Osteoblast (primary cell): ENCODE measurements around the gene NCAPG. TPM values are rescaled to one million over a fixed set of nuclear protein-coding genes. Genes with fewer than 3 reads are reported as not detected.
A peak's percentile ranks its signal among the peaks of the same experiment; 100 is the strongest.

ENCODE experiments used
- DNase-seq: peaks from one replicate; pipeline ENCODE4 v3.0.0; 2011; ENCODE audit warnings: low spot score, mixed read lengths; ENCODE audit not compliant: insufficient read length; ENCODE audit errors: missing footprints
- H2AFZ ChIP-seq: 2 replicates; pipeline ENCODE4 v1.6.0; 2011; ENCODE audit warnings: mild to moderate bottlenecking, low read length
- H3K27ac ChIP-seq: 2 replicates; pipeline ENCODE4 v1.5.1; 2011; ENCODE audit warnings: mild to moderate bottlenecking, low read depth, low read length, moderate library complexity
- H3K27me3 ChIP-seq: 2 replicates; pipeline ENCODE4 v1.6.0; 2012; ENCODE audit warnings: mild to moderate bottlenecking, control low read depth, inconsistent platforms, low read length, moderate library complexity; ENCODE audit not compliant: insufficient read depth
- H3K36me3 ChIP-seq: 2 replicates; pipeline ENCODE4 v1.5.1; 2011; ENCODE audit warnings: mild to moderate bottlenecking, low read length, control low read depth, moderate library complexity; ENCODE audit not compliant: insufficient read depth
- H3K4me1 ChIP-seq: 2 replicates; pipeline ENCODE4 v1.5.1; 2011; ENCODE audit warnings: mild to moderate bottlenecking, low read length, control low read depth, moderate library complexity; ENCODE audit not compliant: insufficient read depth
- H3K4me2 ChIP-seq: 2 replicates; pipeline ENCODE4 v1.6.0; 2011; ENCODE audit warnings: mild to moderate bottlenecking, low read length; ENCODE audit not compliant: insufficient read depth
- H3K4me3 ChIP-seq: fragments of 200-600 bp; sonication (generic); 3 replicates; pipeline ENCODE4 v1.5.1; 2012; ENCODE audit warnings: mild to moderate bottlenecking, low read length, inconsistent platforms; ENCODE audit not compliant: insufficient read depth
- H3K79me2 ChIP-seq: 2 replicates; pipeline ENCODE4 v1.6.0; 2012; ENCODE audit warnings: mild to moderate bottlenecking, low read length, control low read depth, inconsistent platforms; ENCODE audit not compliant: insufficient read depth
- H3K9me3 ChIP-seq: 2 replicates; pipeline ENCODE4 v1.5.1; 2011; ENCODE audit warnings: low read depth, low read length, control low read depth
- H4K20me1 ChIP-seq: 2 replicates; pipeline ENCODE4 v1.6.0; 2012; ENCODE audit warnings: mild to moderate bottlenecking, low read length, control low read depth; ENCODE audit not compliant: insufficient read depth
- total RNA-seq: library from RNA; depleted of rRNA; stranded (reverse); fragments of >200 nt; gene quantifications from 2 replicates; pipeline ENCODE4 v1.2.3, GENCODE V29; 2012
- TF ChIP-seq, protein P1 (sequence below): IDR thresholded peaks from 2 replicates; pipeline ENCODE4 v1.5.1; 2011; ENCODE audit warnings: mild to moderate bottlenecking, low read depth, low read length, moderate library complexity; ENCODE audit errors: extremely low read depth

NCAPG gene
- total RNA-seq, 1 donor: 4.0 TPM

DNA sequence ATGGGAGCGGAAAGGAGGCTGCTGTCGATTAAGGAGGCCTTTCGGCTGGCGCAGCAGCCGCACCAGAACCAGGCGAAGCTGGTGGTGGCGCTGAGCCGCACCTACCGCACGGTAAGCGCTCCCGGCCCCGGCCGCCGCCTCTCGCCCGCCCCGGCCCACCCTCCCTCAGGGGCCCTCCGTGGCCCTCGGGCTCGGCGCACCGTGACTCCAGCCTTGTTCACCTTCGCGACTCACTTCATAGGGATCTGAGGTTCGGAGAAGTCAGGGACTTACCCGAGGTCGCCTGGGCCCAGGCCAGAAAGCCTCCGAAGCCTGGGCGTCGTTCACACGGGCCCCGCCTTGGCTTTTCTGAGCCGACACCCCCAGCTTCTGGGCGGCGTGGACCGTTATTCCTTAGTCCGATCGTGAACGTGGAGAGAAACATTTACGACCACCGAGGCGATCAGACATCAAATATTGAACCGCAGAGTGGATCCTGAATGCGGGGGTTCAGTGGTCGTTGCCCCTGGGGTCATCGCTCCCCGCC, 362 bp downstream of the NCAPG start:
- peak overlapping the region; percentile 100 for H2AFZ ChIP-seq
- H3K36me3 ChIP-seq: peaks cover 13% of the 10 kb centered on the region
- H3K27me3 ChIP-seq: no peaks in the 10 kb centered on the region
- TF ChIP-seq, protein P1, sequence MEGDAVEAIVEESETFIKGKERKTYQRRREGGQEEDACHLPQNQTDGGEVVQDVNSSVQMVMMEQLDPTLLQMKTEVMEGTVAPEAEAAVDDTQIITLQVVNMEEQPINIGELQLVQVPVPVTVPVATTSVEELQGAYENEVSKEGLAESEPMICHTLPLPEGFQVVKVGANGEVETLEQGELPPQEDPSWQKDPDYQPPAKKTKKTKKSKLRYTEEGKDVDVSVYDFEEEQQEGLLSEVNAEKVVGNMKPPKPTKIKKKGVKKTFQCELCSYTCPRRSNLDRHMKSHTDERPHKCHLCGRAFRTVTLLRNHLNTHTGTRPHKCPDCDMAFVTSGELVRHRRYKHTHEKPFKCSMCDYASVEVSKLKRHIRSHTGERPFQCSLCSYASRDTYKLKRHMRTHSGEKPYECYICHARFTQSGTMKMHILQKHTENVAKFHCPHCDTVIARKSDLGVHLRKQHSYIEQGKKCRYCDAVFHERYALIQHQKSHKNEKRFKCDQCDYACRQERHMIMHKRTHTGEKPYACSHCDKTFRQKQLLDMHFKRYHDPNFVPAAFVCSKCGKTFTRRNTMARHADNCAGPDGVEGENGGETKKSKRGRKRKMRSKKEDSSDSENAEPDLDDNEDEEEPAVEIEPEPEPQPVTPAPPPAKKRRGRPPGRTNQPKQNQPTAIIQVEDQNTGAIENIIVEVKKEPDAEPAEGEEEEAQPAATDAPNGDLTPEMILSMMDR: no peak
- peaks cover 56% of the 10 kb centered on the region for H3K4me1 ChIP-seq
- H3K9me3 ChIP-seq: no peaks in the 10 kb centered on the region
- DNase-seq: no peak
- peaks cover 94% of the 10 kb centered on the region for H3K79me2 ChIP-seq
- H3K4me2 ChIP-seq: peak overlapping the region; percentile 83
- peak overlapping the region; percentile 66 for H3K27ac ChIP-seq
- peak overlapping the region; percentile 96 for H3K4me3 ChIP-seq
- peaks cover 27% of the 10 kb centered on the region for H4K20me1 ChIP-seq

DNA sequence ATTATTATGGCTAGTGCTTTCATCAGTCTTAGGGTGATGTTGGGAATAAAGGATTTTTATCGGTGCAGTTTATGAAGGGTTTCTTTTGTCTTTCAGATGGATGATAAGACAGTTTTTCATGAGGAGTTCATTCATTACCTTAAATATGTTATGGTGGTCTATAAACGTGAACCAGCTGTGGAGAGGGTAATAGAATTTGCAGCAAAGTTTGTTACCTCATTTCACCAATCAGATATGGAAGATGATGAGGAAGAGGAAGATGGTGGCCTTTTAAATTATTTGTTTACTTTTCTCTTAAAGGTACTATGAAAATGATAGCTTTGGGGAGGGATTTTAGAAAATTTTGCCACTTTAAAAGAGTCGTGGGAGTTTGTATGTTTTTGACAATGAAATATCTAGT, 1.3 kb downstream of the NCAPG start:
- peaks cover 26% of the 10 kb centered on the region for H4K20me1 ChIP-seq
- H3K4me2 ChIP-seq: peak overlapping the region; percentile 83
- peaks cover 13% of the 10 kb centered on the region for H3K36me3 ChIP-seq
- H2AFZ ChIP-seq: peak overlapping the region; percentile 100
- peak overlapping the region; percentile 96 for H3K4me3 ChIP-seq
- DNase-seq: no peak
- peak overlapping the region; percentile 66 for H3K27ac ChIP-seq
- no peaks in the 10 kb centered on the region for H3K27me3 ChIP-seq
- H3K9me3 ChIP-seq: no peaks in the 10 kb centered on the region
- peaks cover 54% of the 10 kb centered on the region for H3K4me1 ChIP-seq
- TF ChIP-seq, protein P1: no peak
- H3K79me2 ChIP-seq: peaks cover 91% of the 10 kb centered on the region

DNA sequence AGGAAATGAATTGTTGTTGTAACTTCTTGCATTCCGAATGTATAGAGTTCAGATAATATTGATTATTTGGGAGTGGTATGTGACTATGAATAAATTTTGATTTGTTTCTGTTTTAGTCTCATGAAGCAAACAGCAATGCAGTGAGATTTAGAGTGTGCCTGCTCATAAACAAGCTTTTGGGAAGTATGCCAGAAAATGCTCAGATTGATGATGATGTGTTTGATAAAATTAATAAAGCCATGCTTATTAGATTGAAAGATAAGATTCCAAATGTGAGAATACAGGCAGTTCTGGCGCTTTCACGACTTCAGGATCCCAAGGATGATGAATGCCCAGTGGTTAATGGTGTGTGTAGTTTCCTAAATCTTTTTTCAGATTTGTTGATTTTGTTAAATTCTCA, 2.0 kb downstream of the NCAPG start:
- H4K20me1 ChIP-seq: peaks cover 19% of the 10 kb centered on the region
- H3K4me2 ChIP-seq: peak overlapping the region; percentile 83
- no peaks in the 10 kb centered on the region for H3K27me3 ChIP-seq
- peaks cover 90% of the 10 kb centered on the region for H3K79me2 ChIP-seq
- H3K36me3 ChIP-seq: peaks cover 10% of the 10 kb centered on the region
- peak overlapping the region; percentile 66 for H3K27ac ChIP-seq
- DNase-seq: no peak
- TF ChIP-seq, protein P1: no peak
- peak overlapping the region; percentile 100 for H2AFZ ChIP-seq
- no peaks in the 10 kb centered on the region for H3K9me3 ChIP-seq
- H3K4me1 ChIP-seq: peaks cover 51% of the 10 kb centered on the region
- H3K4me3 ChIP-seq: peak overlapping the region; percentile 96

DNA sequence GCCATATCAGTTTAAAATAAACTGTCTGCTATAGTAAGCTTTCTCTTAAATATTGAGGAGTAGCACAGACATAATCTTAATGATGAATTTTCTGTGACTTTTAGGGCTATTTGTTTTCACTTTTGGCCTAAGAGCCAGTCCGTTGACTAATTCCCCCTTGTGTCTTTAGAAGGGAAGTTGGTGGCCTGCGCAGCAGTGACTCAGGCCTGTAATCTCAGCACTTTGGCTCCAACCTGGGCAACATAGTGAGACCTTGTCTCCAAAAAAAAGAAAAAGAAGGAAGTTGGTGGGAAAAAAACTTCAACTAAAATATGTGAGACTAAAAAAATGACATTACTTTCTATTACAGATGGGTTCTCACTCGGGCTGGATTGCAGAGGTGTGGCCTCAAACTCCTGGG, 3.4 kb downstream of the NCAPG start:
- no peak for DNase-seq
- Histone ChIP-seq H3K4me3 (no peak overlapping the region), H3K4me2 (peak overlapping the region; percentile 83), H2AFZ (peak overlapping the region; percentile 81), H3K79me2 (peaks cover 86% of the 10 kb centered on the region), H3K27ac (peak overlapping the region; percentile 75), H3K9me3 (no peaks in the 10 kb centered on the region), H3K4me1 (peaks cover 38% of the 10 kb centered on the region), H3K27me3 (no peaks in the 10 kb centered on the region), H4K20me1 (peaks cover 11% of the 10 kb centered on the region), H3K36me3 (peaks cover 6% of the 10 kb centered on the region)
- TF ChIP-seq, protein P1: no peak
